Amygdala (tissue), 56 donors: ENCODE results near the gene PPARA.
A peak's percentile ranks its signal among the peaks of the same experiment; 100 is the strongest.
"Not testable (repeated sequence)": the region's sequence is repeated elsewhere in the genome, so short reads cannot be mapped to it uniquely, and the experiment has no call there.

Source experiments
- DNase-seq, 56 donors: peaks; one replicate each; lab custom pipeline; 2025; lab: John Stamatoyannopoulos, UW

The PPARA gene

DNA sequence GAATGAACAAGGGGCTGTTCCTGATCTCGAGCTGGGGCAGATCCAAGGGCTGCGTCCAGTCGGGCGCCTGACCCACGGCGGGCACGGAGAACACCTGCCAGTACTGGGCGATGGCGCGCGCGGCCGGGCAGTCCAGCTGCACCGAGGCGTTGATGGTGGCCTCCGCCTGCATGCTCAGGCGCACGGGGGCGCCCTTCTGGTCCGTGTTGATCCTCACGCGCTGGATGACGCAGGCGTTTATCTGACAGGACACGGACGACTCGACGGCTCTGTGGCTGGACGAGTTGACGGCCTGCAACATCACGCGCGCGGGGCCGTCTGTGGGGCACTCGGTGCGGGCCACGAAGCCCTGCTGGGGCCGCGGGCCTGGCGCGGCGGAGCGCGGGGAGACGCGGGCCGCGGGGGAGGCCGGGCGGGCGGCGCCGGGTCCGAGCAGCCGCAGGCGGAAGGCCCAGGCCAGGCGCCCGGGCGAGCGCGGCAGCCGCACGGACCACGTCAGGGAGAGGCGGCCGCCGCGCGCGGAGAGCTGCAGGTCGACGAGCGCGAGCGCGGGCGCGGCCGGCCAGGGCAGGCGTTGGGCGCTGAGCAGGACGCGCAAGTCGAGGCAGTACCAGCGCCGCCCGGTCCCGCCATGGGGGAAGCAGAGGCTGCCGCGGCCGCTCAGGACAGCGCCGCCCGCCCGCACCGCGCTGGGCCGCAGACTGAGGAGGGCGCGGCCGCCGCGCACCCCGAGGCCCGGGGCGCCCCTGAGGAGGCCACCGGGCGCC lies 112.3 kb downstream of the PPARA start:
- peak in 9 of 56 donors; percentile 10 to 58 (median 16) for DNase-seq

DNA sequence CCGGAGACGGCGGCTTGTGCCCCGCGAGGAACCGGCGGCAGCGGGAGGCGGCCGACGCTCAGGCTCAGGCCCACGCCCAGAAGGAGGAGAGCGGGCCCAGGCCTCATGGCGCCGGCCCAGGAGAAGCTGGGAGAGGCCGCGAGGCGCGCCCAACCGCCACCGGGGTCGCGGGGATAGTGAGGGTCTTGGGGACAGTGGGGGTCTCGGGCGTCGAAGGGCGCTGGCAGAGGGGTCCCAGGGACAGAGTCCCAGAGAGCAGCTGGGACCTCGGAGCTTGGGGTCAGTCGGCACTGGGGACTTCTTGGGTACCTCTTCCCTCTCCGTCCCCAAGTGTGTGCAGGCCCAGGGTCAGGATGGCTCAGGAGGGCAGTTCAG lies 112.9 kb downstream of the PPARA start, which contains the start of gene PKDREJ:
TSS of gene PKDREJ (minus strand) at position 128 of the 375 bp plus-strand sequence. CDS start at position 107, 21 bp downstream.
- no peak for DNase-seq

DNA sequence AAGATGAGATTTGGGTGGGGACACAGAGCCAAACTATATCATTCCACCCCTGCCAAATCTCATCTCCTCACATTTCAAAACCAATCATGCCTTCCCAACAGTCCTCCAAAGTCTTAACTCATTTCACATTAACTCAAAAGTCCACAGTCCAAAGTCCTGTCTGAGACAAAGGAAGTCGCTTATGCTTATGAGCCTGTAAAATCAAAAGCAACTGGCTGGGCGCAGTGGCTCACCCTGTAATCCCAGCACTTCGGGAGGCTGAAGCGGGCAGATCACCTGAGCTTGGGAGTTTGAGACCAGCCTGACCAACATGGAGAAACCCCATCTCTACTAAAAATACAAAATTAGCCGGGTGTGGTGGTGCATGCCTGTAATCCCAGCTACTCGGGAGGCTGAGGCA lies 114.2 kb downstream of the PPARA start:
- DNase-seq = not testable (repeated sequence)

DNA sequence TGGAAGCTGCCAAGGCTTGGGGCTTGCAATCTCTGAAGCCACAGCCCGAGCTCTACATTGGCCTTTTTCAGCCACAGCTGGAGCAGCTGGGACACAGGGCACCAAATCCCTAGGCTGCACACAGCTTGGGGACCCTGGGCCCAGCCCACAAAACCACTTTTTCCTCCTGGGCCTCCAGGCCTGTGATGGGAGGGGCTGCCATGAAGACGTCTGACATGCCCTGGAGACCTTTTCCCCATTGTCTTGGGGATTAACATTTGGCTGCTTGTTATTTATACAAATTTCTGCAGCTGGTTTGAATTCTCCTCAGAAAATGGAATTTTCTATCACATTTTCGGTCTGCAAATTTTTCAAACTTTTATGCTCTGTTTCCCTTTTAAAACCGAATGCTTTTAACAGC lies 115.3 kb downstream of the PPARA start:
- DNase-seq = not testable (repeated sequence)

DNA sequence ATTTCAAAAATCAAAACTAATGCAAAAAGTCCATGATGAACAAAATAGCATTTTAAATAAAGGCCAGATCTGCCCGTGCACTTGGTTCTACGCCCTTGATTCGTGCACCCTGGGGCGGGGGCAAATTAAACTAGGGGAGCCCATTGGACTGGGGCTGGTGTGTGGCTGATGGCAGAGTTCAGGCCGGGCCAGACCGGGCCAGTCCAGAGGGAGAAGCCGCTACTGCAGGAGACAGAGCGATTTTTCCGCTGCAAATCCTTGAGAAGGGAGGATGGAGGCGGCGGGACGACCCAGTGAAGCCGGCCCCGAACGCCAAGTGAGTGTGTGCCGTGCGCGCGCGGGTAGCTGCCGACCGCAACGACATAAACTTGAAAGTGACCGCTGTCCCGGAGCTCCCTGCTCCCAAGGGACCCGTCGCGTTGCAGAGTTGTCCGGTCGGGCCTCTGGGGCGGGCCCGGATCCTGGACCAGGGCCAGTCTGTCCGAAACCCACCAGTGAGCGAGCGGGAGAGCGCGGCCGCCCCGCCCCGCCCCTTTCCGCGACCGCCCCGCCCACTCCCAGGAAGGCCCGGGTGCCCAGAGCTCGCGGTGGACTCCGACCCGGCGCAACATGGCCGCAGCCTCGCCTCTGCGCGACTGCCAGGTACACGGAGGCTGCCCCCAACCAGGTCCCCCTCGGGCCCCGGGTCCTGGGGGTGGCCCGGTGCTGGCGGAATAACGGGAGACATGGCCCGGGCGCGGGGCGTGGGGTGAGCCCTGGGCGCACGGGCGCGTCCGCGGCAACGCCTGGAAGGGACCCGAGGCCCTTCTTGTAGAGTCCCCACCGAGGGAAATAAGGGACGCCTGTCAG lies 117.3 kb downstream of the PPARA start, which contains the start of gene TTC38:
TSS of gene TTC38 (plus strand) at position 578 of the 849 bp plus-strand sequence. CDS start at position 610, 32 bp downstream.
- peak in 54 of 56 donors; percentile 32 to 91 (median 75) for DNase-seq

DNA sequence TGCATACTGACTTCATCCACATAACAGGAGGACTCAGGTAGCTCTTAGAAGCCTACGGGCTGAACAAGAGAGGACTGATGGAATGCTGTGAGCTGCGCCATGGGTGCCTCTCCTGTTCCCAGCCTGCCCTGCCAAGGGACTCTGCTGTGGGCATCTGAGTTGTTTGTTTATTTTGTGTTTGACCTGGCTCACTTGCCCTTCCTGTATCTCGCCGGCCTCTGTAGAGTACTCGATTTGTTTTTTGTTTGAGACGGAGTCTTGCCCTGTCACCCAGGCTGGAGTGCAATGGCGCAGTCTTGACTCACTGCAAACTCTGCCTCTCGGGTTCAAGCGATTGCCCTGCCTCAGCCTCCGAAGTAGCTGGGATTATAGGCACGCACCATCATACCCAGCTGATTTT lies 119.2 kb downstream of the PPARA start:
- DNase-seq = no peak

DNA sequence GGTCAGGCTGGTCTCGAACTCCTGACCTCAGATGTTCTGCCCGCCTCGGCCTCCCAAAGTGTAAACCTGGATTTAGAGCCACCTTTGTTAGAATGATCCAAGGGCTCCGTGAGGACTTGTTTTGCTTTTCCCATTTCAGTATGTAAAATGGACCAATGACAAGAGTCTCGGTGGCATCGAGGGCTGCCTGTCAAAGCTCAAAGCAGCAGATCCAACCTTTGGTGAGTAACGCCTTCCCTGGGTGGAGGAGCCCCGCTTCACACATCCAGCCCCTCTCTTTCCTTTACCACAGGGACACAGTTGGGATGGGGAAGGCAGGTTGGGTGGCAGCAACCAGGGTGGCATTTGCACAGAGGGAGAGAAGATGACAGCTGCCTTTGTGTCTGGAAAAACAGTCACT lies 121.9 kb downstream of the PPARA start:
- DNase-seq = no peak

DNA sequence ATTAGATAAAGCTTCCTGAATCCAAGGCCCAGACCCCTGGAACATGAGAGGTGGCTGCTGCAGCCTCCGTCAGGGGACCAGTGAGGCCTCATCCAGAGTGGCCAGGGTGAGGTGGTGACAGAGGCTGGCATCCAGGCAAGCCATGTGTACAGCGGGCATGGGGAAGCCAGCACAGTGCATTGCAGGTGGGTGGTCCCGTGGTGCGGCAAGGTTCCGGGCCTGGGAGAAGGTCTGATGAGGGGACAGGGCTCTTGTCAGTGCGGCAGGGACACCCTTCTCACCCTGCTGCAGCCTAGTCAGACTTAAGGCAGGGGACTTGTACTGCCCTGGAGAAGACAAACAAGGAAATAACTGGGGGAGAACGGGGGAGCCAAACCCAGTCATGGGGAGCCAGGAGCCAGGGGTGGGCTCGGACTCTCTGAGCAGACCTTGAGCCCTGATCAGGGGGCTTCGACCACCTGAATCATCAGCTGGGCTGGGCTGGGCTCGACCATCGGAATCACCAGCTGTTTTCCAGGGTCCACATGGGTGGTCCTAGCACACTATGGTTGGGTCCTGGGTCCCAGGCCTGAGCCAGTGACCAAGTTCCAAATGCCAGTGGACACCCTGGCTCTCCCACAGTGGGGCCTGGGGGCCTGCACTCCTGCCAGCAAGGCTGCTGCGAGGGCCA lies 122.6 kb downstream of the PPARA start:
- DNase-seq = no peak

DNA sequence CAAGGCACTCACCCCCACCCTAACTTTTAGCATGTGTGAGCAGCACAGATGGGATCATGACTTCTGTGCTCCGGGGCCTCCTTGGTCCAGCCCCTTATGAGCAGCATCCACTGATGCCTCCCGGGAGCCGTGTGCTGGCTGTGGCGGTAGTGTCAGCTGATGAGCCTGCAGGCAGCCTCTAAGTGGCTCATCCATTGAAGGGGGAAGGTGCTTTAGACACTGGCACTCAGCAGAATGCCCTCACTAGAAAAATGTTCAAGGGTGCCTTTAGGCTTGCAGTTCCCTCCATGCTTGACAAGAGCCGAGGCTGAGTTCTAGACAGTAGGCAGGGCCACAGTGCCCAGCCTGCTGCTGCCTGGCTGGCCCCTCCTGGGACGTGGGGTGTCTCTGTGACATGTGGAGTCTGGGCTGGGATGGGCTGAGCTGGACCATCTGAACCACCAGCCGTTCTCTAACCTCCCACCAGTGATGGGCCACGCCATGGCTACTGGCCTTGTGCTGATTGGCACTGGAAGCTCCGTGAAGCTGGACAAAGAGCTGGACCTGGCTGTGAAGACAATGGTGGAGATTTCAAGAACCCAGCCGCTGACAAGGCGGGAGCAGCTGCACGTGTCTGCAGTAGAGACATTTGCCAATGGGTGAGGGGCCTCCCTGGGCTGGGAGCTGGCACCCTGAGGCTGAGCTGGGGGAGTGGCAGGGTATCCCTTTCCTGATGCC lies 123.3 kb downstream of the PPARA start:
- DNase-seq = no peak

DNA sequence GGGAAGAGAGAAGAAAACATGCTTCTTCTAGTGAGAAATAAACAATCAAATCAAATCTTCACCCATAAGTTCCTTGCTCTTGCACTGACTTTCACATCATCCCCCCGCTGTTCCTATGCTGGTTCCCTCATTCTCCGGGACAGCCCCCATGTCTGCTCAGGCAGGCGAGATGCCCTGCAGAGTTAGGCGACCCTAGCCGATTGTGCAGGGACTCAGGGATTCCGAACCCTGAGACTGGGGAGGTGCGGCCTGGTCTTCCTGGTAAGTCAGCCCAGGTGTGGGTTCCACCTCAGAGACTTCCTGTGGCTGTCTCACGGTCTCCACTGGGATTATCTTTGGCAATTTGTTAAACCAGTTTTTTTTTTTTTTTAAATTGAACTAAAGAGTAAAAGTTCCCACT lies 124.1 kb downstream of the PPARA start:
- no peak for DNase-seq

DNA sequence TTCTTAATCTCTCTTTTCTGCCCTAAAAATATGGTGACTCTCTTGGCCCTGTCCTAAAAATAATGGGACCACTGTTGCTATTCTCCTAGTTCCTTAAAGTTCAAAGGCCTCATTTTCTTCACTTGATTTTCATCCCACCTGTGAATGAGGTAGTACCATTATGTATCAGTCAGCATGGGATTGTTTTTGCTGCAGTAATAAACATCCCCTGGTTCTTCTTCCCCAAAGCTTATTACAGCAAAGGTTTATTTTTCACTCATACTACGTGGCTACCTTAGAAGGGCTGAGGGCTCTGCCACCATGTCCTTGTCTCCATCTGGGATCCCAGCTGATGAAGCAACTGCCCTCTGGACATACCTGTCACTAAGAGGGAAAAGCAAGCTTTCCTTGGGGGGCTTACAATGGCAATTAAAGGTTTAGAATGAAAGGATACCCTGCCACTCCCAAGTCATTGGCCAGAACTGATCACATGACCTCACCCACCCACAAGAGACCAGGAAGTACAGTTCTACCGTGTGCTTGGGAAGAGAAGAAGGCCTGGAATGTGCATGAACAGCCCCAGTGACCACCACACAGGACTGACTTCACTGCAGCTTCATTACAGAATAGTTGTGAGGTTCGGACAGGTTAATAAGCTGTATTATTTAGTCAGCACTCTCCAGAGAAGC lies 125.3 kb downstream of the PPARA start:
- DNase-seq = no peak

DNA sequence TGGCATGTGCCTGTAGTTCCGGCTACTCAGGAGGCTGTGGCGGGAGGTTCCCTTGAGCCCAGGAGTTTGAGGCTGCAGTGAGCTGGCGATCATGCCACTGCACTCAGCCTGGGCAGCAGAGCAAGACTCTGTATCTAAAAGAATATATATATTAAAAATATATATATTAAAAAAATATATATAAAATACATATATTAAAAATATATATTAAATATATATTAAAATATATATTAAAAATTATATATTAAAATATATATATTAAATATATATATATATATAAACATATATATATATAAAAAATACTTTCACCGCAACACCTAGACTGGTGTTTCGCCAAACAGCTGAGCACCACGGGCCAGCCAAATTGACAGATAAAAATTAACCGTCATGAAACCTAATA lies 126.2 kb downstream of the PPARA start:
- no peak for DNase-seq

DNA sequence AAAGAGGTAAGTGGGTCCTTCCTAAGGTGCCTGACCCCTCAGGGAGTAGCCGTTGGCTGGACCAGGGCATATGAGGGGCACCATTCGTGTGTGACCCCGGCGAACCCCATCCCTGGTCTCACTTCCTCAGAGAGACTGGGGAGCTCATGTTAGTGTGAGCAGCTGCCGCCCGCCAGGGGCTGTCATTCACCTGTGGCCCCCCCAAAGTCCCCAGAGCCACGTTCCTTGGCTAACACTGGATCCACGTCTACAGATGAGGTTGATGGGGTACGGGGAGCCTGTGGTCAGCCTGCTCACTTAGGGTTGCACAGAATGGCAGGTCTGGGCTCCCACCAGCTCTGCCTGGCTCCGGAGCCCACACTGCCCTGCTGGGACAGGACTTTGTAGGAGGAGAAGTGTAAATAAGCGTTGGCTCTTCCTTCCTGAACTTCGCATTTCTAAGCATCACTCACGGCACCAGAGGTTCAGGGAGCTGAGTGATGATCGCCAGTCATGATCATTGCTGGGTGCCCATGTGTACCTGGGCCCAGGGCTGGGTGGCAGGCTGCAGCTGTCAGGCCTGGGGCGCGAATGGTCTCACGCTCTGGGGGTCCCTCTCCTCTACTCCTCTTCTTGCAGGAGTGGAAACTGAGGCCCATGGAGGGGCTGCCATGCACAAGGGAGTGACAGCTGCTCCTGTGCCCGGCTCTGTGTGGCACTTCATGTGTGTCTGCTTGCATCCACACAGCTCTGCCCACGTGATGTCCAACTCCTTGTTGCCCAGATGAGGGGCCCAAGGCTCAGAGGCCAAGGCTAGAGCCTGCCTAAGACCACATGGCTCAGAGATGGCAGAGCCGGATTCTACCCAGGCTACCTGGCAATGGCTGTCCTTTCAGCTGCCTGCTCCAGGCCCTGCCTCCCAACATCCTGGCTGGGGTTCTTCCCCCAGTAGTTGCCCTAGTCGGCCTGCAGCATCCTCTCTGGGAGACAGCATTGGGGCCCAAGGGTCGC lies 128.6 kb downstream of the PPARA start:
- DNase-seq = no peak

DNA sequence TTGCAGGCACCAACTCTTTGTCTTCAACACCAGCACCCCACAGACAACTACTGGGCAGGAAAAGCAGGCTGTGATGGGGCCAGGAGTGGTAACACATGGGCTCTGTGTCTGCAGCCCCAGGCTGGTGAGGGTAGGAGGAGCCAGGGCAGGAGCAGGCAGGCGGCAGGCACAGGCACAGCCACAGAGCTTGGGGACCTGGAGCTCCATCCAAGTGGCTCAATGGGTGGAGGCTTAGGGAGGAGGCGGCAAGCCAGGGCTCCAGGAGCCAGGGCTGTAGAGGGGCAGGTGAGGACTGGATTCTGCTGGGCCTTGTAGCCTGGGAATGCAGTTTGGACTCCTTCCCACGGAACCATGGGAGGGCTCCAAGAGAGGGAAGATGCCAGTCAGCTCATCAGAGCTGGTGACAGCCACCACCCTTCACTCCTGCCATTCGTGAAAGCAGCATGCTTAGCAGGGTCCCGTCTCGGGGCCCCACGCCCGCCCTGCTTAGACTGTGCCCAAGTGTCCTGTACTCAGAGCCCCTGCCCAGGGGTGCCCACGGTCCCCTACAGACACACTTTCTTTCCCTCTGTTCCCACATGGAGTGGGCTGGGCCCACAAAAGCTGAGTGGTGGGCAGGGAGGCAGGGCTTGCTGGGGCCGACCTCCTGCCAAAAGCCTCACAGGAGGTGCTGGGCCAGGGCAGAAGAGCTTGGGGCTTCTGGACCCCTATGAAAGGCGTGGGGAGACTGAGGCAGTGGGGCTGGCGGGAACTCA lies 129.9 kb downstream of the PPARA start:
- DNase-seq = no peak

DNA sequence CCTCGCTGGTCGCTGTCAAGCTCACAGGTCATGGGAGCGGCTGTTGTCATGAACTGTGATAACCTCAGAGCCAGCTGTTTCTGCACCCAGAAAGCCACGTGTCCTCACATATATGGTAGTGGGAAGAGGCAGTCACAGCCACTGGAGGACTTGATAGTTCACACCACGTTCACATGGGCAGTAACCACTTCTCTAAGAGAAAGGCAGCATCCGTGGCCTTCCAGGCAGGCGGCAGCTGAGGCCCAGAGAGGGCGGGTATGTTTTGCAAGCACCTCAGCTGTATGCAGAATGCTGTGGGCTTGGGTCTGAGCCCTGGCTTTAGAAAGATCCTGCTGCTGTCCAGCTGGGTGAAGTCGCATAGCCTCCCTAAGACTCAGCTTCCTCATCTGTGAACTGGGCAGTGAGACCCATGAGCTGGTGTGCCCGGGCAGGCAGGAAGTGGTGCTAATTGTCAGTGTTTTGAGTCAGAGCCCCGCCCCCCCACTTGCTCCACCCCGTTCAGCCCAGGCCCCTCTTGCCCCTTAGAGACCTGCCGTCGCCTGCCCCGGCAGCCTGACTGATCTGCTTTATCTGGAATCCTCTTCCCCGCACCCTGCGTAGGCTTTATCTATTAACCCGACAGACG lies 130.8 kb downstream of the PPARA start:
- peak in 33 of 56 donors; percentile 8 to 75 (median 36) for DNase-seq

DNA sequence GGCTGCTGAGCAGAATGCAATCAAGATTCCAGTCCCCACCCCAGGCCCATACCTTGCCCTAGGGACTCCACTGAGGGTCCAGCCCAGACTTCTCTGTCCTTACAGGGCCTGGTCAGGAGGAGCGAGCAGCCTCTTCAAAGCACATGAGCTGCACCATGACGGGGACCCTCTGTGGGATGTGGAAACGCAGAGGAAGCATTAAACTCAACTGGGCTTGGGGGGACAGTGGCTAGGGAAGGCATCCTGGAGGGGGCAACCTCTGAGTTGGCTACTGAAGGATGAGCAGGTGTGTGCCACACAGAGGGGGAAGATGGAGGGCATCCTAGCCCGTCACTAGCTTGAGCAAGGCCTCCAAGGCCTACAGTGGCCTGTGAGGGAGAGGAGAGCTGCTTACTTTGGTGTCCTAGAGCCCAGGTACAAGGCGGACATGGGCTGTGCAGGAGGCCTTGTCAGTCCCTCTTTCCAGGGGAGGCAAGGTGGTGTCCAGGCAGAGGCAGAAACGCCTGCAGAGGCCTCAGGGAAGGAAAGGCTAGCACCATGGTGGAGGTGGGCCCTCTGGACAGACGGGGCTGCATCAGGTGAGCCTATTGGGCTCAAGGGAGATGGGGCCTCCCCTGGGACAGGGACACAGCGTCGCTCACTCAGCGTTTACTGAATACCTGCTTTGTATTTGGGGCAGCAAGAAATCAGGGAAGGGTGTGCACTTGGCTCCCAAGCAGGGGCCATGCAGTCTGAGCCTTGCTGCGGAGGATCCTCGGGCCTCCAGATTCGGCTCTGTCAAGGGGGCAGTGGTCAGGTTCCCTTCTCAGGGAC lies 131.7 kb downstream of the PPARA start:
- DNase-seq = no peak
